Measurements from ENCODE around the gene ZFR.

The ZFR gene

DNA sequence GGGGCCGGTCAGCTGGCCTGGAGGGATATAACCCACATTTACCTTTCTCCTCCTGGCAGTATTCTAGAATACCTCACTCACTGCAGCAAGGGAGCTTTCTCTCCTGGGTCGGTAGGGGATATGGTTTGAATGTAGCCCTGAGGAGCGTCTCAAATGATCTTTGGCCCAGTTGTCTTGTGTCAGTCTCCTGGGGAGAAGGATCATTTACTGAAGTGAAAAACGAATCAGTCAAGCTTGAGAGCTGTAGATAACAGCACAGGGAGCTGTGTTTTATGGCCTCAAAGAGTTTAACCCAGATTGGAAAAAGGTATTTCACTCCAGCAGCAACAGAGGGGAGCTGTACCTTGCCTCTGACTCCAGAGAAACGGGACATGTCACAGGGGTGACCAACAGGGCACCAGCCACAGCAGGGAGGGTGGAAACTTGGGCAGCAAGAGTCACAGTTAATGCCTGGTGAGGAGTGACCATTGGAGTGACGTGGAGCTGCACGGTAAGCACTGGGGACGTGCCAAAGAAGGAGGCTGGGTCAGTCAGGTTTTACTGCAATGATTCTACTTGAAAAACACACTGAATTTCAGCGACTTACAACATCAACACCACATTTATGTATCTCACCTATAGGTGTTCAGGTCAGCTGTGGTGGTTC lies 29.8 kb upstream of the ZFR start:
- Histone ChIP-seq H3K27ac (ENCODE audit: insufficient read depth, low read depth, low read length, poor library complexity, severe bottlenecking) (peak overlapping the region; percentile 48), H3K27me3 (ENCODE audit: control insufficient read depth, insufficient read depth, low read length, poor library complexity, severe bottlenecking) (no peaks in the 10 kb centered on the region), H3K4me3 (ENCODE audit: insufficient read depth, low read depth, low read length) (no peak overlapping the region), H3K4me1 (ENCODE audit: control insufficient read depth, insufficient read depth, low read length) (peaks cover 16% of the 10 kb centered on the region), H3K9me3 (ENCODE audit: control insufficient read depth, low read length) (no peaks in the 10 kb centered on the region), H3K36me3 (ENCODE audit: control insufficient read depth, insufficient read depth, low read length) (no peaks in the 10 kb centered on the region)
- 62 to 65% methylated on average over 9 of the region's 9 CpGs for WGBS, 2 experiments

DNA sequence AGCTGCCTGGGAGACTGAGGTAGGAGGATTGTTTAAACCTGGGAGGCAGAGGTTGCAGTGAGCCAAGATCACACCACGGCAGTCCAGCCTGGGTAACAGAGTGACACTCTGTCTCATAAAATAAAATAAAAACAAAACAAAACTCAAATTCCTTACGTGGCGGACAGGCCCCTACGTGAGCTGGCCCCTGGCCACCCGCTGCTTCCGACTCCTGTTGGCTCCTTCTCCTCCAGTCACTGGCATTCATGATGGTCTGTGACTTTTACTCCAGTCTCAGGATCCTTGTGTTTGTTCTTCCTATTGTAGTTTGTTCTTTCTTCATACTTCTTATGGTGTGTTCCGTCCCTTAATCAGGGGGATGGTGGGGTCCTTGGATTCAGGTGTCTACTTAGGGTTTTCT lies 28.5 kb upstream of the ZFR start:
- WGBS, 2 experiments, result 87 to 91% methylated on average over 7 of the region's 7 CpGs
- no peaks in the 10 kb centered on the region for H3K27me3 ChIP-seq (ENCODE audit: control insufficient read depth, insufficient read depth, low read length, poor library complexity, severe bottlenecking)
- H3K27ac ChIP-seq (ENCODE audit: insufficient read depth, low read depth, low read length, poor library complexity, severe bottlenecking), result no peak overlapping the region
- peaks cover 16% of the 10 kb centered on the region for H3K4me1 ChIP-seq (ENCODE audit: control insufficient read depth, insufficient read depth, low read length)
- no peak overlapping the region for H3K4me3 ChIP-seq (ENCODE audit: insufficient read depth, low read depth, low read length)
- no peaks in the 10 kb centered on the region for H3K36me3 ChIP-seq (ENCODE audit: control insufficient read depth, insufficient read depth, low read length)
- no peaks in the 10 kb centered on the region for H3K9me3 ChIP-seq (ENCODE audit: control insufficient read depth, low read length)

DNA sequence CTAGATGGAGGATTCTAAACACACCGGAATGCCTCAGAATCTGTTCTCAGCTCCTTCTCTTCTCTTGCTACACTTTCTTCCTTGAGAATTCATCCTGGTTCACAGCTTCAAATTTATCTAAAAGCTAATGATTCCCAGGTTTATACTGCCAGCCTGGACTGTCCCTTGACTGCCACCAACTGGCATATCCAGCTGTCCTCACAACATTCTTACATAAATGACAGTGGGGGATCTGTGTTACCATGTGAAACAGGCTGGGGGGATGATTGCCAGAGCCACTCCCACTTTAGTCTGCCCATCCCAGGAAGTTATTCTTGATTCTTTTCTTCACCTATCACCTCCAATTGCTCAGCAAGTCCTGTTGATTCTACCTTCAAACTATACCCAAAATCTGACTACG lies 27.2 kb upstream of the ZFR start:
- no peaks in the 10 kb centered on the region for H3K9me3 ChIP-seq (ENCODE audit: control insufficient read depth, low read length)
- no peaks in the 10 kb centered on the region for H3K27me3 ChIP-seq (ENCODE audit: control insufficient read depth, insufficient read depth, low read length, poor library complexity, severe bottlenecking)
- peaks cover 16% of the 10 kb centered on the region for H3K4me1 ChIP-seq (ENCODE audit: control insufficient read depth, insufficient read depth, low read length)
- 91 to 95% methylated on average over 2 of the region's 2 CpGs for whole genome bisulfite sequencing, 2 experiments
- no peak overlapping the region for H3K4me3 ChIP-seq (ENCODE audit: insufficient read depth, low read depth, low read length)
- H3K27ac ChIP-seq (ENCODE audit: insufficient read depth, low read depth, low read length, poor library complexity, severe bottlenecking), result no peak overlapping the region
- H3K36me3 ChIP-seq (ENCODE audit: control insufficient read depth, insufficient read depth, low read length), result no peaks in the 10 kb centered on the region

DNA sequence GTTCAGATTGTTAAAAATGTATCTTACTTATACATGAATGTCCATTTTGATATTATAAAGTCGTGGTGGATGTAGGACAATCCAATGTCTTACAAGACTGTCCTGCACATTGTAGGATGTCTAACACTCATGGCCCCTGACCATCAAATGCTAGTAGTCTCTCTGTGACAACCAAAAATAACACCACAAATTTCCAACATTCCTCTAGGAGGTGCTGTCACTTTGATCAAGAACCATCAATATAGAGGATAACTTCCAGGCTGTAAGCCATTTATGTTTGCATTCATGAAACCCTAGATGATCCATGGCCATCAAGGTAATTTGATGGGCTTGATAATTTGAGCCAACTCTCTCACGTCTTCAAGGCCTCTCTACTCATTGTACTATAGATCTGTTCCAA lies 20.5 kb upstream of the ZFR start:
- no peak overlapping the region for H3K27ac ChIP-seq (ENCODE audit: insufficient read depth, low read depth, low read length, poor library complexity, severe bottlenecking)
- H3K9me3 ChIP-seq (ENCODE audit: control insufficient read depth, low read length), result no peaks in the 10 kb centered on the region
- H3K4me3 ChIP-seq (ENCODE audit: insufficient read depth, low read depth, low read length), result no peak overlapping the region
- H3K36me3 ChIP-seq (ENCODE audit: control insufficient read depth, insufficient read depth, low read length), result no peaks in the 10 kb centered on the region
- no peaks in the 10 kb centered on the region for H3K4me1 ChIP-seq (ENCODE audit: control insufficient read depth, insufficient read depth, low read length)
- 94 to 100% methylated on average over 1 to 2 of the region's 2 CpGs for WGBS, 2 experiments
- H3K27me3 ChIP-seq (ENCODE audit: control insufficient read depth, insufficient read depth, low read length, poor library complexity, severe bottlenecking), result no peaks in the 10 kb centered on the region

DNA sequence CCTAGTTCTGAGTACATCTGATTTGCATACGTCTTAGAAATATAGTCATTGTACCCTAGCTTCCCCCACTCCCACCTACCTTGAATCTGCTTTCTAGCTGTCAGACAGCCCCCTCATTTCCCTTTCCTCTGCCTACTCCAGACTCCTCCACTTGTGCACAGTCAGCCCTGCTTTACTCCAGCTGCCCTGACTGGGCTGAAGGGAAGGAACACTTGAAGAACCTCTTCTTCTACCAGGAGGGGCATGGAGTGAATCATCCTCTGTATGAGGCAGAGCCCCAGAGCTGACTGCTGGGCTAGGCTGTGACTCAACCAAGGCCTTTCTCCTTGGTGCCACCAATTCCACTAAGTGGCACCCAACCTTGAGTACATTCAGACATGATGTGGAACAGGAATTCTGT lies 18.1 kb upstream of the ZFR start:
- Histone ChIP-seq H3K27ac (ENCODE audit: insufficient read depth, low read depth, low read length, poor library complexity, severe bottlenecking) (no peak overlapping the region), H3K4me3 (ENCODE audit: insufficient read depth, low read depth, low read length) (no peak overlapping the region), H3K36me3 (ENCODE audit: control insufficient read depth, insufficient read depth, low read length) (no peaks in the 10 kb centered on the region), H3K27me3 (ENCODE audit: control insufficient read depth, insufficient read depth, low read length, poor library complexity, severe bottlenecking) (no peaks in the 10 kb centered on the region), H3K4me1 (ENCODE audit: control insufficient read depth, insufficient read depth, low read length) (no peaks in the 10 kb centered on the region), H3K9me3 (ENCODE audit: control insufficient read depth, low read length) (no peaks in the 10 kb centered on the region)
- 93% methylated on average over 1 of the region's 1 CpG for WGBS, 2 experiments

DNA sequence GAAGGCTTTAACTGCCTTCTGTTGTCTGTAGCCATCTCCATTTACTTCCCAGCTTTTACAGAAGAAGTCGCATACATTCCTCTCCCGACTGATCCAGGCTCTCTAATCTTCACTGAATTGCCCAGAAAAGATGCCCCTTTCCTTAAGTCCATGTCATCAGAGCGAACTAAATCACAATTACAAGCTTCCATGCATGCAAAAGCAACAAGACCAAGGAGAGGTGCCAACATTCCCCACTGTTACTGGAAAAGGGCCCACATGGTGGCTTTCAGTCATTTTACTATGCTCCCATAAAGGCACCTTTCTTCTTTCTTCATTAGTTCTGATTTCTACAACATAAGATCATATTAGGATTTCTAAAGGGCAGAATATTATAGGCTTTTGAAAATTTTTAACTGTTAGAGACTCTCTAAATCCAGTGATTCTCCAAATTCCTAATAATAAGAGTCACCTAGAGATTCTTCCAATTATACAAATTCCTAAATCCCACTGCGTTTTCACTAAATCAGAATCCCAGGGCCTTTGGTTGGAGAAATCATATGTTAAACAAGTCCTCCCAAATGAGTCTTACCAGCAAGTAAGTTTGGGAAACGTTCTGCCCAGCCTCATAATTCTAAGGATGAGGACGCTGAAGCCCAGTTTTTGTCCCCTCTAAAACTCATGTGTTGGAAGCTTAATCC lies 17.0 kb upstream of the ZFR start:
- Histone ChIP-seq H3K36me3 (ENCODE audit: control insufficient read depth, insufficient read depth, low read length) (no peaks in the 10 kb centered on the region), H3K27me3 (ENCODE audit: control insufficient read depth, insufficient read depth, low read length, poor library complexity, severe bottlenecking) (no peaks in the 10 kb centered on the region), H3K27ac (ENCODE audit: insufficient read depth, low read depth, low read length, poor library complexity, severe bottlenecking) (no peak overlapping the region), H3K9me3 (ENCODE audit: control insufficient read depth, low read length) (no peaks in the 10 kb centered on the region), H3K4me1 (ENCODE audit: control insufficient read depth, insufficient read depth, low read length) (no peaks in the 10 kb centered on the region), H3K4me3 (ENCODE audit: insufficient read depth, low read depth, low read length) (no peak overlapping the region)
- 89 to 94% methylated on average over 6 of the region's 6 CpGs for WGBS, 2 experiments

DNA sequence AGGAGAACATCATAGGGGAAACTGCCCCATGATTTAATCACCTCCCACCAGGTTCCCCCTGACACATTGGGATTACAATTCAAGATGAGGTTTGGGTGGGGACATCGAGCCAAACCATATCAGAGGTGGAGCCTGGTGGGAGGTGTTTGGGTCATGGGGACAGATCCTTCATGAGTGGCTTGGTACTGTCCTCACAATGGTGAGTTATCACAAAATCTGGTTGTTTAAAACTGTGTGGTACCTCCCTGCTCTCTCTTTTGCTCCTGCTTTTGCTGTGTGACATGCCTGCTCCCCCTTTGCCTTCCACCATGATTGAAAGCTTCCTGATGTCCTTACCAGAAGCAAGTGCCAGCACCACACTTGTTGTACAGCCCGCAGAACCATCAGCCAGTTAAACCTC lies 16.2 kb upstream of the ZFR start:
- Histone ChIP-seq H3K27me3 (ENCODE audit: control insufficient read depth, insufficient read depth, low read length, poor library complexity, severe bottlenecking) (no peaks in the 10 kb centered on the region), H3K27ac (ENCODE audit: insufficient read depth, low read depth, low read length, poor library complexity, severe bottlenecking) (no peak overlapping the region), H3K9me3 (ENCODE audit: control insufficient read depth, low read length) (no peaks in the 10 kb centered on the region), H3K36me3 (ENCODE audit: control insufficient read depth, insufficient read depth, low read length) (no peaks in the 10 kb centered on the region), H3K4me1 (ENCODE audit: control insufficient read depth, insufficient read depth, low read length) (no peaks in the 10 kb centered on the region), H3K4me3 (ENCODE audit: insufficient read depth, low read depth, low read length) (no peak overlapping the region)
- WGBS, 2 experiments, result 93 to 95% methylated on average over 2 of the region's 2 CpGs

DNA sequence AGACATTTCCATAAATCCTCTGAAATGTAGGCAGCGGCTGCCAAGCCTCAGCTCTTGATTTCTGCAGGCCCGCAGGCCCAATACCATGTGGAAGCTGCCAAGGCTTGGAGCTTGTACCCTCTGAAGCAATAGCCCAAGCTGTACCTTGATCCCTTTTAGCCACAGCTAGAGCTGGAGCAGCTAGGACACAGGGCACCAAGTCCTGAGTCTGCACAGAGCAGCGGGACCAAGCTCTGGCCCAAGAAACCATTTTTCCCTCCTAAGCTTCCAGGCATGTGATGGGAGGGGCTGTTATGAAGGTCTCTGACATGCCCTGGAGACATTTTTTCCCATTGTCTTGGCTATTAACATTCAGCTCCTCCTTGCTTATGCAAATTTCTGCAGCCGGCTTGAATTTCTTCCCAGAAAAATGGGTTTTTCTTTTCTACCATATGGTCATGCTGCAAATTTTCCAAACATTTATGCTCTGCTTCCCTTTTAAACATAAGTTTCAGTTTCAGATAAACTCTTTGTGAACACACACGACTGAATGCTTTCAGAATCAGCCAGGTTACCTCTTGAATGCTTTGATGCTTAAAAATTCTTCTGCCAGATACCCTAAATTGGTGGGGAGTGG lies 14.4 kb upstream of the ZFR start:
- H3K9me3 ChIP-seq (ENCODE audit: control insufficient read depth, low read length), result no peaks in the 10 kb centered on the region
- no peaks in the 10 kb centered on the region for H3K4me1 ChIP-seq (ENCODE audit: control insufficient read depth, insufficient read depth, low read length)
- H3K27me3 ChIP-seq (ENCODE audit: control insufficient read depth, insufficient read depth, low read length, poor library complexity, severe bottlenecking), result no peaks in the 10 kb centered on the region
- no peak overlapping the region for H3K4me3 ChIP-seq (ENCODE audit: insufficient read depth, low read depth, low read length)
- 91 to 92% methylated on average over 5 of the region's 5 CpGs for WGBS, 2 experiments
- no peaks in the 10 kb centered on the region for H3K36me3 ChIP-seq (ENCODE audit: control insufficient read depth, insufficient read depth, low read length)
- no peak overlapping the region for H3K27ac ChIP-seq (ENCODE audit: insufficient read depth, low read depth, low read length, poor library complexity, severe bottlenecking)

DNA sequence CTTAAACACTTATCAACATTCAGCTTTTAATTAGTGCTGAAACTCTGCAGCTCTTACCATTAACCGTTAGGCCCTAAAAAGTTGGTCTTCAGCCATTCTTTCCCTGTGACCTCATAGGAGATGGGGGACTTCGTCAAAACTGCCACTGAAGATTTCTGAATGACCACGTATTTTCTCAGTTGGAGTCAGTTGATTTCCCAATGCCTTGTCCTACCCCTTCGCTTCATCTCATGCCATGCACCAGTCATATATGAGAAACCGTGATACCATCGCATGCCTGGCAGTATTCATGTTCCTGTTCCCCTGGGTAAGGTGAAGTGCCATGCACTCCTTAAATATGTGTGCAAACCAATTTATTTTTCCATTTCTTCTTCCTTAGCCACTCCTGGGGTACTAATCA lies 10.8 kb upstream of the ZFR start:
- Histone ChIP-seq H3K27ac (ENCODE audit: insufficient read depth, low read depth, low read length, poor library complexity, severe bottlenecking) (no peak overlapping the region), H3K36me3 (ENCODE audit: control insufficient read depth, insufficient read depth, low read length) (no peaks in the 10 kb centered on the region), H3K4me3 (ENCODE audit: insufficient read depth, low read depth, low read length) (no peak overlapping the region), H3K27me3 (ENCODE audit: control insufficient read depth, insufficient read depth, low read length, poor library complexity, severe bottlenecking) (no peaks in the 10 kb centered on the region), H3K9me3 (ENCODE audit: control insufficient read depth, low read length) (no peaks in the 10 kb centered on the region), H3K4me1 (ENCODE audit: control insufficient read depth, insufficient read depth, low read length) (no peaks in the 10 kb centered on the region)
- WGBS, 2 experiments, result 96 to 97% methylated on average over 6 of the region's 6 CpGs

DNA sequence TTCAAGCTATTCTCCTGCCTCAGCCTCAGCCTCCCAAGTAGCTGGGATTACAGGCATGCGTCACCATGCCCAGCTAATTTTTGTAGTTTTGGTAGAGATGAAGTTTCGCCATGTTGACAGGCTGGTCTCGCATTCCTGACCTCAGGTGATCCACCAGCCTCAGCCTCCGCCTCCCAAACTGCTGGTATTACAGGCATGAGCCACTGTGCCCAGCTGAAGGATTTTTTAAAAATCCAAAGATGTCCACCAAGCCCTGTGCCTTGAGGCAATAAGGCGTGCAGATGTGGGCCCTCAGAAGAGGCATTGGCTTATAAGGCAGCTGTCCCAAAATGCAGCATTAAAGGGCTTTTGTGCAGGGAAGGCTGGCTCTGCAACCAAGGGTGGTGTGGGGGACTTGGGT lies 10.3 kb upstream of the ZFR start:
- Histone ChIP-seq H3K4me1 (ENCODE audit: control insufficient read depth, insufficient read depth, low read length) (no peaks in the 10 kb centered on the region), H3K9me3 (ENCODE audit: control insufficient read depth, low read length) (no peaks in the 10 kb centered on the region), H3K36me3 (ENCODE audit: control insufficient read depth, insufficient read depth, low read length) (no peaks in the 10 kb centered on the region), H3K4me3 (ENCODE audit: insufficient read depth, low read depth, low read length) (no peak overlapping the region), H3K27me3 (ENCODE audit: control insufficient read depth, insufficient read depth, low read length, poor library complexity, severe bottlenecking) (no peaks in the 10 kb centered on the region), H3K27ac (ENCODE audit: insufficient read depth, low read depth, low read length, poor library complexity, severe bottlenecking) (no peak overlapping the region)
- WGBS, 2 experiments, result 88 to 93% methylated on average over 5 of the region's 5 CpGs
